ENCODE measurements around the gene LCN1.
"Not testable (repeated sequence)": the region's sequence is repeated elsewhere in the genome, so short reads cannot be mapped to it uniquely, and the experiment has no call there.

The LCN1 gene

GRCh38 chr9:135545646-135546176, 24.5 kb downstream of the LCN1 start, which contains the start of gene OBP2A:
TSS of gene OBP2A (plus strand) at chr9:135546126. CDS start at chr9:135546181, 55 bp downstream.
- in situ Hi-C loops (cut with HindIII; ENCODE audit: low sequenced_read_pairs), result not testable (repeated sequence)

- in situ Hi-C loops (cut with HindIII; ENCODE audit: low sequenced_read_pairs), result not testable (repeated sequence)
Observed at GRCh38 chr9:135546792-135547617, 25.8 kb downstream of the LCN1 start.

- in situ Hi-C loops (cut with HindIII; ENCODE audit: low sequenced_read_pairs), result no loop called here
Observed at GRCh38 chr9:135547756-135548736, 26.8 kb downstream of the LCN1 start.

GRCh38 chr9:135549478-135550343, 28.5 kb downstream of the LCN1 start:
- in situ Hi-C loops (cut with HindIII; ENCODE audit: low sequenced_read_pairs), result loop anchor here (5.0 to 10.0 kb wide), 2 partner anchors 47 to 165 kb away; partner anchors contain the start of gene MRPS2

- in situ Hi-C loops (cut with HindIII; ENCODE audit: low sequenced_read_pairs), result loop anchor here (5.0 to 10.0 kb wide), 2 partner anchors 48 to 164 kb away; partner anchors contain the start of gene MRPS2
Observed at GRCh38 chr9:135550344-135550918, 29.2 kb downstream of the LCN1 start.

- in situ Hi-C loops (cut with HindIII; ENCODE audit: low sequenced_read_pairs), result loop anchor here (5.0 to 10.0 kb wide), 2 partner anchors 49 to 164 kb away; partner anchors contain the start of gene MRPS2
Observed at GRCh38 chr9:135551031-135551430, 29.8 kb downstream of the LCN1 start.

- in situ Hi-C loops (cut with HindIII; ENCODE audit: low sequenced_read_pairs), result loop anchor here (5.0 to 10.0 kb wide), 2 partner anchors 49 to 163 kb away; partner anchors contain the start of gene MRPS2
Observed at GRCh38 chr9:135551456-135551855, 30.2 kb downstream of the LCN1 start.

- in situ Hi-C loops (cut with HindIII; ENCODE audit: low sequenced_read_pairs), result loop anchor here (5.0 to 10.0 kb wide), 2 partner anchors 50 to 163 kb away; partner anchors contain the start of gene MRPS2
Observed at GRCh38 chr9:135552021-135552697, 30.9 kb downstream of the LCN1 start.

GRCh38 chr9:135552698-135553171, 31.5 kb downstream of the LCN1 start:
- in situ Hi-C loops (cut with HindIII; ENCODE audit: low sequenced_read_pairs), result loop anchor here (5.0 to 10.0 kb wide), 2 partner anchors 50 to 162 kb away; partner anchors contain the start of gene MRPS2

- in situ Hi-C loops (cut with HindIII; ENCODE audit: low sequenced_read_pairs), result loop anchor here (5.0 to 10.0 kb wide), 2 partner anchors 52 to 160 kb away; partner anchors contain the start of gene MRPS2
Observed at GRCh38 chr9:135554718-135555117, 33.5 kb downstream of the LCN1 start.

- in situ Hi-C loops (cut with HindIII; ENCODE audit: low sequenced_read_pairs), result loop anchor here (10.0 kb wide), 1 partner anchor 160 kb away; no protein-coding TSS in a partner anchor
Observed at GRCh38 chr9:135555203-135555602, 34.0 kb downstream of the LCN1 start.

- in situ Hi-C loops (cut with HindIII; ENCODE audit: low sequenced_read_pairs), result loop anchor here (10.0 kb wide), 1 partner anchor 159 kb away; no protein-coding TSS in a partner anchor
Observed at GRCh38 chr9:135555910-135556309, 34.7 kb downstream of the LCN1 start.

- in situ Hi-C loops (cut with HindIII; ENCODE audit: low sequenced_read_pairs), result loop anchor here (10.0 kb wide), 1 partner anchor 155 kb away; no protein-coding TSS in a partner anchor
Observed at GRCh38 chr9:135559606-135560005, 38.4 kb downstream of the LCN1 start.

- in situ Hi-C loops (cut with HindIII; ENCODE audit: low sequenced_read_pairs), result no loop called here
Observed at GRCh38 chr9:135561391-135562234, 40.4 kb downstream of the LCN1 start, which contains the start of gene PAEP. TSS of gene PAEP (plus strand) at chr9:135561756.

GRCh38 chr9:135562235-135562745, 41.0 kb downstream of the LCN1 start:
- in situ Hi-C loops (cut with HindIII; ENCODE audit: low sequenced_read_pairs), result no loop called here

GRCh38 chr9:135563039-135563476, 41.8 kb downstream of the LCN1 start:
- in situ Hi-C loops (cut with HindIII; ENCODE audit: low sequenced_read_pairs), result no loop called here

- in situ Hi-C loops (cut with HindIII; ENCODE audit: low sequenced_read_pairs), result no loop called here
Observed at GRCh38 chr9:135563858-135564257, 42.6 kb downstream of the LCN1 start.

Data from endothelial cell of hepatic sinusoid (primary cell).